ENCODE data around the gene GNRH2.

DNA sequence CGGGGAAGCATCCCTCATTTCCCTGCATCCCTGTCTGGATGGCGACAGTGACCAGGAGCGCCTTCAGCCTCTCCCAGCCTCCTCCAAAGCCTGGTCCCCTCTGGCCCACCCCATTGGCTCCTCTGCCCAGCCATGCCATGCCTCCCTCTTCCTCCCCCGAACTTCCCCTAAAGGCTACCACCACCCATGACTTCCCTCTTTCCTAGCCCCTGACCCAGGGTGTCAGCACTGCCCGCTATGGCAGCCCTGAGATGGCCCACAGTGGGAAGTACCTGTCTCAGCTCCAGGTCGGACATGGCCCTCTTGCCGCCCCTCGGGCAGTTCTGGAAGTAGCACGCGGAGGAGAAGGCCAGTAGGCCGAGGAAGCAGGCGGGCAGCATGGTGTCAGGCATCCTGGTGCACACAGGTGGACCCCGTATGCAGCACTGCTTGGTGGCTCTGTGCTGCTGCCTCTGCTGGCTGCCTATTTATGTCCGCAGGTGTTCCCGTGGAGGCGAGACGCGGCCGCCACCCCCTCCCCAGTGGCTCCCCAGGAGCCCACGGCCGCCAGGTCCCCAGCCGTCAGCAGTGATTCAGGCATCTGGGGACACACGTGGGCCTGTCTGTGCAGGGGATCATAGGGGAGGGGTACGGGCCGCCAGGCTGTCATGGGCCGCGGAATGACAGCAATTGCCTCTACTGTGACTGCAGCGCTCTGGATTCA is 41.0 kb downstream of the GNRH2 start, which contains the start of gene AVP:
- no peak for TF ChIP-seq FOXM1 (IDR thresholded peaks at IDR 0.05; ENCODE audit: borderline replicate concordance)
- TF ChIP-seq, protein P1, sequence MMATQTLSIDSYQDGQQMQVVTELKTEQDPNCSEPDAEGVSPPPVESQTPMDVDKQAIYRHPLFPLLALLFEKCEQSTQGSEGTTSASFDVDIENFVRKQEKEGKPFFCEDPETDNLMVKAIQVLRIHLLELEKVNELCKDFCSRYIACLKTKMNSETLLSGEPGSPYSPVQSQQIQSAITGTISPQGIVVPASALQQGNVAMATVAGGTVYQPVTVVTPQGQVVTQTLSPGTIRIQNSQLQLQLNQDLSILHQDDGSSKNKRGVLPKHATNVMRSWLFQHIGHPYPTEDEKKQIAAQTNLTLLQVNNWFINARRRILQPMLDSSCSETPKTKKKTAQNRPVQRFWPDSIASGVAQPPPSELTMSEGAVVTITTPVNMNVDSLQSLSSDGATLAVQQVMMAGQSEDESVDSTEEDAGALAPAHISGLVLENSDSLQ (IDR thresholded peaks at IDR 0.05) = no peak
- no peak for TF ChIP-seq SP1 (IDR thresholded peaks at IDR 0.05)
- TF ChIP-seq ARNT (IDR thresholded peaks at IDR 0.05) = no peak
- no peak for TF ChIP-seq NFRKB (IDR thresholded peaks at IDR 0.05)
